ENCODE results near the gene RGL1. TPM values are rescaled to one million over a fixed set of nuclear protein-coding genes. Genes with fewer than 3 reads are reported as not detected.

Gene RGL1
- total RNA-seq, 1 donor from 2014 or later = 15.0 TPM

DNA sequence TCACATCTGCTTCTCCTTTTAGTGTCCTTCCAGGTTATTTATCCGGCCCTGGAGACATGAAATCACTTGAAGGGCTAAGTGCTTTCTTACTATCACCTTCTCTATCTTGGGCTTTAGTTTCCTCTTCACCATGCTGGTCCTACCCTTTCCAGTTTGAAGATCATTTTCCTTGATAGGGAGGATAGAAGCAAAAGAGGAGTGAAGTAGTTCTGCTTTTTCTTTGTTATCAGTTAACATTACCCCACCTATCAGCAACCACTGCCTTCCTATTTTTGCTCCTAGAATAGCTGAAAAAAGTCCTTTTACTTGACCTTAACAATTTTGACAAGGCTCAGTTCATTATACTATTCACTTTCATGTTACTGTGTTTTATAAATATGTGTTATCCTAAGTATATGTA, 19.4 kb downstream of the RGL1 start:
- Histone ChIP-seq H3K79me2 (ENCODE audit: low read depth) (peaks cover 36% of the 10 kb centered on the region), H3K9me3 (ENCODE audit: low read depth) (no peaks in the 10 kb centered on the region), H3K4me2 (no peak overlapping the region), H4K20me1 (ENCODE audit: low read depth) (no peaks in the 10 kb centered on the region), H3K4me3 (no peak overlapping the region), H3F3A (ENCODE audit: low read depth) (no peaks in the 10 kb centered on the region), H3K9ac (no peak overlapping the region), H3K36me3 (no peaks in the 10 kb centered on the region), H3K4me1 (peaks cover 6% of the 10 kb centered on the region), H3K27me3 (no peaks in the 10 kb centered on the region), H2AFZ (replicated peaks) (no peak overlapping the region), H3K27ac (no peak overlapping the region)
- Mint-ChIP-seq H3K4me1 (peaks cover 3% of the 10 kb centered on the region), H3K27ac (no peak overlapping the region), H3K27me3 (ENCODE audit: insufficient read depth, low read depth) (no peaks in the 10 kb centered on the region), H3K4me3 (no peak overlapping the region), H3K36me3 (peaks cover 32% of the 10 kb centered on the region), H3K9me3 (peaks cover 3% of the 10 kb centered on the region)
- TF ChIP-seq EZH2phosphoT487 (IDR thresholded peaks at IDR 0.05) = no peak
- TF ChIP-seq EZH2 (IDR thresholded peaks at IDR 0.05) = no peak
- TF ChIP-seq, protein P1, sequence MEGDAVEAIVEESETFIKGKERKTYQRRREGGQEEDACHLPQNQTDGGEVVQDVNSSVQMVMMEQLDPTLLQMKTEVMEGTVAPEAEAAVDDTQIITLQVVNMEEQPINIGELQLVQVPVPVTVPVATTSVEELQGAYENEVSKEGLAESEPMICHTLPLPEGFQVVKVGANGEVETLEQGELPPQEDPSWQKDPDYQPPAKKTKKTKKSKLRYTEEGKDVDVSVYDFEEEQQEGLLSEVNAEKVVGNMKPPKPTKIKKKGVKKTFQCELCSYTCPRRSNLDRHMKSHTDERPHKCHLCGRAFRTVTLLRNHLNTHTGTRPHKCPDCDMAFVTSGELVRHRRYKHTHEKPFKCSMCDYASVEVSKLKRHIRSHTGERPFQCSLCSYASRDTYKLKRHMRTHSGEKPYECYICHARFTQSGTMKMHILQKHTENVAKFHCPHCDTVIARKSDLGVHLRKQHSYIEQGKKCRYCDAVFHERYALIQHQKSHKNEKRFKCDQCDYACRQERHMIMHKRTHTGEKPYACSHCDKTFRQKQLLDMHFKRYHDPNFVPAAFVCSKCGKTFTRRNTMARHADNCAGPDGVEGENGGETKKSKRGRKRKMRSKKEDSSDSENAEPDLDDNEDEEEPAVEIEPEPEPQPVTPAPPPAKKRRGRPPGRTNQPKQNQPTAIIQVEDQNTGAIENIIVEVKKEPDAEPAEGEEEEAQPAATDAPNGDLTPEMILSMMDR (IDR thresholded peaks at IDR 0.05) = no peak
- DNase-seq (ENCODE audit: low spot score) = no peak

DNA sequence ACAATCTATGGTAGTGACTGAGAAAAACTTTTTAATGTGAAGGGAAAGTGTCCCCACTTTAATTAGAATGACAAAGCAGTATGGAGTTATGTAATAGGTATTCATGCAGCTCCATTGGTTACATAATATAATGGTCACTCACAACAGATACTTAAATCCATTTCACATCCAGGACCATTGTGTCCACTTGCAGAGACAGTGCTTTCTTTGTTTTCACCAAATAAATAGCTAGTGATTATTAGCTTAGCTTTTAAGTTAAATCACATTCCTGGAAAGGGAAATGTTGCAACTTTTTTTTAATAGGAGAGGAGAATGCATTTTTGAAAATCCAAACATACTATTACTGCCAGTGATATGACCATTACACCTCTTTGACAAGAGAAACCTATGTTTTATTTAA, 22.9 kb downstream of the RGL1 start:
- Mint-ChIP-seq H3K4me3 (no peak overlapping the region), H3K4me1 (peaks cover 6% of the 10 kb centered on the region), H3K27me3 (ENCODE audit: insufficient read depth, low read depth) (no peaks in the 10 kb centered on the region), H3K9me3 (no peaks in the 10 kb centered on the region), H3K36me3 (peaks cover 35% of the 10 kb centered on the region), H3K27ac (no peak overlapping the region)
- TF ChIP-seq, protein P1 (IDR thresholded peaks at IDR 0.05) = no peak
- TF ChIP-seq EZH2phosphoT487 (IDR thresholded peaks at IDR 0.05) = no peak
- TF ChIP-seq EZH2 (IDR thresholded peaks at IDR 0.05) = no peak
- no peaks in the 10 kb centered on the region for H3F3A ChIP-seq (ENCODE audit: low read depth)
- no peak overlapping the region for H3K4me2 ChIP-seq
- H3K9ac ChIP-seq = no peak overlapping the region
- no peak overlapping the region for H3K27ac ChIP-seq
- H4K20me1 ChIP-seq (ENCODE audit: low read depth) = no peaks in the 10 kb centered on the region
- peaks cover 13% of the 10 kb centered on the region for H3K4me1 ChIP-seq
- H3K27me3 ChIP-seq = no peaks in the 10 kb centered on the region
- no peak overlapping the region for H2AFZ ChIP-seq (replicated peaks)
- H3K9me3 ChIP-seq (ENCODE audit: low read depth) = no peaks in the 10 kb centered on the region
- no peak for DNase-seq (ENCODE audit: low spot score)
- H3K4me3 ChIP-seq = no peak overlapping the region
- no peaks in the 10 kb centered on the region for H3K36me3 ChIP-seq
- peaks cover 9% of the 10 kb centered on the region for H3K79me2 ChIP-seq (ENCODE audit: low read depth)

DNA sequence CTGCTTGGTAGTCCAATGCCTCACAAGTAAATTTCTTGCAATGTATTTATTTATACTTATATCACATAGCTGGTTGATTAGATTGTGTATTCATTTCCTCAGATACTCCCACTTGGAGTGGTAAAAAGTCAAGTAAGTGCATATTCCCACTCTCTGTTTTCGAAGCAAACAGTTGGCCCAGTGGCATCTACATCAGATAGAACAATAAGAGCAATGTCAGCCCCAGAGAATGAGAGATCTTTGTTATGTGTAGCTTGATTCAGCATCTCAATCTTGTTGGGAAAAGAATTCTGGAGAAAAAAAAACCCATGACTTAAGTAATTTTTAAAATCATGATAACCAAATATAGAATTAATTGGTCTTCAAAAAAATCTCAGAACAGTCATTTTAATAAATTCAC, 25.5 kb downstream of the RGL1 start:
- Histone ChIP-seq H3K27ac (no peak overlapping the region), H3K36me3 (no peaks in the 10 kb centered on the region), H3K9me3 (ENCODE audit: low read depth) (no peaks in the 10 kb centered on the region), H3K4me3 (no peak overlapping the region), H4K20me1 (ENCODE audit: low read depth) (no peaks in the 10 kb centered on the region), H2AFZ (replicated peaks) (no peak overlapping the region), H3K79me2 (ENCODE audit: low read depth) (peaks cover 8% of the 10 kb centered on the region), H3K9ac (no peak overlapping the region), H3F3A (ENCODE audit: low read depth) (peaks cover 2% of the 10 kb centered on the region), H3K4me2 (no peak overlapping the region), H3K27me3 (no peaks in the 10 kb centered on the region), H3K4me1 (peaks cover 18% of the 10 kb centered on the region)
- no peaks in the 10 kb centered on the region for H3K9me3 Mint-ChIP-seq
- DNase-seq (ENCODE audit: low spot score) = no peak
- peaks cover 22% of the 10 kb centered on the region for H3K36me3 Mint-ChIP-seq
- TF ChIP-seq EZH2 (IDR thresholded peaks at IDR 0.05) (no peak), EZH2phosphoT487 (IDR thresholded peaks at IDR 0.05) (no peak)
- TF ChIP-seq, protein P1 (IDR thresholded peaks at IDR 0.05) = no peak
- no peaks in the 10 kb centered on the region for H3K27me3 Mint-ChIP-seq (ENCODE audit: insufficient read depth, low read depth)
- no peak overlapping the region for H3K4me3 Mint-ChIP-seq
- no peak overlapping the region for H3K27ac Mint-ChIP-seq
- peaks cover 6% of the 10 kb centered on the region for H3K4me1 Mint-ChIP-seq
